GM18499 (cell line): ENCODE results near the gene TSC22D3.
"Not testable (repeated sequence)": the region's sequence is repeated elsewhere in the genome, so short reads cannot be mapped to it uniquely, and the experiment has no call there.

Experiments
- ATAC-seq: cut with Tn5 transposase; IDR thresholded peaks from one replicate; pipeline ENCODE4 v1.9.1; 2021; ENCODE audit warnings: moderate number of reproducible peaks; ENCODE audit not compliant: insufficient read depth, unreplicated experiment

TSC22D3 gene

DNA sequence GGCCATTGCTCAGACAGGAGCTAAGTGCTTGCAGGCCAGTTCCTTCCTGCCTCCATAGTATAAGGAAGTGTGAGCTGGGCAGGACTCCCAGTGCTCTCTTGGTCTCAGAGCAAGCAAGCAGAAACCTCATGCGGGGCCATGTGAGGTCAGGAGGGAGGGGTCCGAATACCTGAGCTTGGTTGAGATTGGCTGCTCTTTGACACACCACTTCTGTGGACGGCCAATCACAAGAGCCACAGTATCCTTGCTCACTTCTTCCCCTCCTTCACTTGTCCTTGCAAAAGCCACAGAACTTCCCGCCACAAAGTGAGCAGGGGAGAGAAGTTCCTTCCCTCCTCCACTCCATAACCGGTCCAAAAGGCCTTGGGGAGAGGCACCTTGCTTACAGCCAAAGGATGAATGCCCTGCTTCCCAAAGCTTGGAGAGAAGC is 90.6 kb downstream of the TSC22D3 start:
- ATAC-seq, result no peak

DNA sequence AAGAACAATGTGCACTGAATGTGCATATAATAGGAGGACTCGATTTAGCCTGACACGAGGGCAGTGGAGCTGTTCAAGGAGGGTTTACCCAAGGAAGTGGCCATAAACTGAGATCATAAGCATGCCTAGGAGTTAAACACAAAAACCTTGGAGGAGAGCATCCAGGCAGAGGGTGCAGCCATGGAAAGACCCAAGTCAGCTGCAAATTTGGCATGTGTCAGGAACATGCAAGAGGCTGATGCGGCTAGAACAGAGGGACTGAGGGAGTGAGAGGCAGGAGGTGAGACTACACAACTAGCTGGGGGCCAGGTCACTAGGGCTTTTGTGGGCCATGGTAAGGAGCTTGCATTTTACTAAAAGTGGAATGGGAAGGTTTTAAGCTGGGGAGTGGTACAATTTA is 91.7 kb downstream of the TSC22D3 start:
- ATAC-seq, result no peak

GRCh38 chrX:107683124-107683895 is 92.3 kb downstream of the TSC22D3 start:
- ATAC-seq, result no peak

DNA sequence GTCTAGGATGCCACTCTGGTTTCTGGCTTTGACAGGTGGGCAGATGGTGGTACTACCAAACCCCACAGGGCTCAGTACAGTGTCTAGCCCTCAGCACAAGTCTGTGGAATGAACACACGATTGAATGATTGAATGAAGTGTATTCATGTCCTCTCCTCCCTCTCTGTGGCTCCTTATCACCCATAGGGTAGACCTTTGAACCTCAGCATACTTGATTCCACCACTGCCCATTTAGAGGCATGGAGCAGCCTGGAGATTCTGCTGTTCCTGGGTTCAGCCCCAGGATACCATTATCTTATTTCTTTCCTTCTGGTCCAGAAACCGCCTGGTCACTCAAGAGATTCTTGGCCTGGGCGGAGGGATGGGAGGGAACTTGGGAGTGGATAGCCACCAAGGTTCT is 93.3 kb downstream of the TSC22D3 start:
- no peak for ATAC-seq

DNA sequence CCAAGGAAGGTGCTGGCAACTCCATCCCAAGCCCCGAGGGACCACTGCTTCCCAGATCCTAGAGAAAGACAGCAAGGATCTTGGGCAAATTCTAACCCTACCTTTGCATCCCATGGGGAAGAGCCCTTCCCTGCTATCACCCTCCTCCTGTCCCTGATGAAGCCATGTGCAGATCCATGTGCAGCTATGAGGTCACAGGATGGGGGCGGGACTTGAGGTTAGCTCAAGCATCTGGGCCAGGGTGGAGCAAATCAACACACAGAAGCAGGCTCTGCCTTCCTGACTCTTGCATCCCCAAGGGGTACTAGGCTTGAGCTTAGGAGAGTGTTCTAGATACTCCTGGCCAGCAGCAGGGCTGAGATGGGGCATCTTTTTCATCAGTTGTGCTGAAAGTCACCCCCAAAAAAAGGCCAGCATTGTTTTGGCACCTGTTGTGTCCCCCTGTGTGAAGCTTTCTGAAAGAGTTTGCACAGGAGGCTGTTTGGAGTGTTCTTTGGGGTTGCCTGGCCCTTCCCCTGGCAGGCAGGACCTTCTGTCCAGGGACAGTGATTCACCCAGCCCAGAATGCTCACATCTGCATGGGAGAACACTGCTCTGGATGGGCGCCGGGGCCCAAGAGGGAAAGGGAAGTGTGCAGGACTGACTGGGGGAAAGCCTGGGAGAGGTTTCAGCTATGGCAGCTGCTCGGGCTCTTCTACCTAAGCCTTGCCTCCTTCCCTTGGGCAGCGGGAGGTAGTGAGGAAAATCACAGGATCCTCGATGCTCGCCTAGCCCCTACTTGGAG is 96.4 kb downstream of the TSC22D3 start:
- no peak for ATAC-seq

DNA sequence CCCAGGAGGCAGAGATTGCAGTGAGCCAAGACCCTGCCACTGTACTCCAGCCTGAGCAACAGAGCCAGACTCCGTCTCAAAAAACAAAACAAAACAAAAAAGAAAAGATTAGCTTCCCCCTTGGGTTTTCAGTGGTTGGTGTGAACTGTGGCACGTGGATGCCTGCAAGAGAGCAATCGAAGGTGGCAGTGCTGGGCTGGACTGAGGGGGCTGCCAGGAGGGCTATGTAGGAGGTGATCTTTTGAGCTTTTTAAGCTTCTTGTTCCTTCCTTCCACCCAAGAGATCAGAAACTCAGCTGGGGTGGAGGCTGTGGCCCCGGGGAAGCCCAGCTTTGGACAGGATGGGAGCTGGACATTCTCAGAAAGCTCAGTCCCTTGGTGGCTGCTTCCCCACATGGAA is 97.7 kb downstream of the TSC22D3 start:
- ATAC-seq, result no peak

- ATAC-seq, result no peak
These were observed 98.1 kb downstream of the TSC22D3 start for GRCh38 chrX:107677501-107677901.

DNA sequence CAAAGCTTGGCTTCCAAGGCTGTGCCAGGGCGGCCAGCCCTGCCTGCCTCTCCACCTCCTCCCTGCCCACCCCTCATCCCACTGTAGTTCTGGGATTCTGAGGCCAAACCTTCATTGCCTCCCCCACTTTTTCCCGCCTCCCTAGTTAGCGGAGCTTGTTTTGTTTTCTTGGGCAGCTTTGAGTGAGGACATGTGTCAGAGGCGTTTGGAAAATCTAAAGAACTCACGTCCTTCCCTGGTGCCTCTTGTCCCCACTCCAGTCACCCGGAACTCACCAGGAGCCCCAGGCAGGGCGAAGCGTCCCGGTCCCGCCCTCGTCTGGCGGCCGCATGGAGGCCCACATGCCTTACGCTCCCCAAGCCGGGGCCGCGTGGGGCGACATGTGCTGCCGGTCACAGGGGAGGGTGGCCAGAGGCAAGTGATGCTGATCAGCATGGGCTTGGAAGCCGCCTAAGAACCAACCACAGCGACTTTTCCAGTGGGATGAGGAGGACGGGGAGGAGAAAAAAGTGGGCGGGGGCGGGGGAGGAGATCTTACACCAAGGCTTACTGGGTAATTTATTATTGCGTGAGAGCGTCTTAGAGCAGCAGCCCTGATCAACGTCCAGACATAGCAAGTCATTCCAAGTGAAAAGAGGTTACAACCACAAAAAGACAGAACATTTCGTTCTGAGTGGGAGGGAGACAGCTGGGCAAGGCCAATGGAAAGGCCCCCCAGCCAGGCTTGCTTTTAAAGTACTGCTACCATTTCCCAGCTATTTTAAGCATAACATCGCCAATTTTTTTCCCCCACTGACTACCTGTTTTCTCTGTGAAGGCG is 98.8 kb downstream of the TSC22D3 start:
- no peak for ATAC-seq

- ATAC-seq, result no peak
These were observed 99.6 kb downstream of the TSC22D3 start for GRCh38 chrX:107675823-107676555.

- ATAC-seq, result no peak
These were observed 100.3 kb downstream of the TSC22D3 start for GRCh38 chrX:107675365-107675654.

DNA sequence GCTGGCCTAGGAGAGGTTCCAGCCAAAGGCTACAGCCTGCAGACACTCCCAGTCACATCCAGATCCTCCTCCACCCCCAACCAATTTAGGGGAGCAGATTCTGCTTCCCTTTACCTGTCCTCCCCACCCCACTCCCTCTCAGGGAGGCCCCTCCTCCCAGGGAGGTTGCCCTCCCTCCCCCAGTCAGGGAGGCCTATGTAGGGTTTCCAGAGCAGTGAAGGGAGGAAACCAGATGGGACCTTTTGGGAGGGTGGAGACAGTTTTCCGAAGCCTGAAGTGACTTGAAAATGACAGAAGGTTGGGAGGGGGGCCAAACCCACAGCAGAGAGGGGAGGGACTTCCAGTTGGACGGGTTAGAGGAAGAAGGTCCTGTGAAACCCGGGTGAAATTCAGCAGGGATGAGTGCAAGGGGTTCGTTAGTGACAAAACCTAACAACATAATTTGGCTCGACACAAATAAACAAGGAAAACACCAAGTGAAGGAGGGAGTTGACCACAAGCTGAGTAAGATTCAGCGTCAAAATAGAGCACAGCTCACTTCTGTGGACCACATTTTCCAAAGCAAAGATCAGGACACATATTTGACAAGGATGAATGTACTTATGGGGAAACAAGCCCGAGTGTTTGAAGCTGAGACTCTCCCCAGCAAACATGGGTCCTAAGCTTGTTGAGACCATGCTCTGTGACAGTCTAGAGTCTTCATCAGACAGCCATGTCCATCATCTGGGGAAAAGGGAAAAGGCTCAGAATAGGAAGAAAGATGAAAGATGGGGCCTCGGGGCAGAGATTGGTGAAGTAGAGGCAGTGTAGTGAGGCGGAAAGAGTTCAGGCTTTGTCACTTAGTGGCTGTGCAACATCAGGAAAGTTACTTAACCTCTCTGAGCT is 100.9 kb downstream of the TSC22D3 start:
- peak; percentile 6 for ATAC-seq

- peak; percentile 88 for ATAC-seq
These were observed 101.6 kb downstream of the TSC22D3 start for GRCh38 chrX:107673933-107674479.

DNA sequence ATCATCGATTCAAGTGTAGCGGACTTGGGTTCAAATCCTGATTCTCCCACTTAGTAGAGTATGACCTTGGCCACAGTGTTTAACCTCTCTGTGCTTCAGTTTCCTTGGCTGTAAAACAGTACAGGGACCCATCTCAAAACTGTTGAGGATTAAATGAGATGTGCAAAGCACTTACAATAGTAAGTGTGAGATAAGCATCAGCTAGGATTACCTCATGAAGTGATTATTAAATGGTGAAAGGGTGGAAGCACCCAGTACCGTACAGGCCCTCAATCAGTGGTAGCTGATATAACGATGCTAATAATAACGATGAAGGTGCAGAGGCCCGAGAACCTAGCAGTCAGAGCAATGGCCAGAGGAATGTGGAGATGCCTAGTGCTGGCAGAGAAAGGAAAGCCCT is 102.2 kb downstream of the TSC22D3 start:
- no peak for ATAC-seq

DNA sequence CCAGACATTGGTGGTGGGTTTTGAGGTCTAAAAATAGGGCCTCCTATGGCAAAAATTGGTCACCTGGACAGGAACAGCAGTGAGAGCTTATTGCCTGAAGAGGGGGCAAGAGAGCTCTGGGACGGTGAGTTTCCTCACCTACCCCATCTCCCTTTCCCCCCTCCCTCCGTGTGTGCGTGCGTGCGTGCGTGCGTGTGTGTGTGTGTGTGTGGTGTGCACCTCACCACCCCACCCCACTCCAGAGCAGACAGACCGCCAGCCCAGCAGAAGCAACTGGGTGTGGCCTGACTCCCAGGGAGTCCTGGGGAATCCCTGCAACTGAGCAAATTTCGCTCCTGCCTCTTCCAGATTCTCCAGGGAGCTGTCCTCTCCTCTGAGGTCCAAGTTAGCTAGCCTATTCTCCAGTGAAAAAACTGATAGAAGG is 102.6 kb downstream of the TSC22D3 start:
- ATAC-seq, result no peak

GRCh38 chrX:107671256-107671655 is 104.3 kb downstream of the TSC22D3 start:
- ATAC-seq, result not testable (repeated sequence)

GRCh38 chrX:107669885-107670628 is 105.5 kb downstream of the TSC22D3 start:
- no peak for ATAC-seq

GRCh38 chrX:107669261-107669660 is 106.3 kb downstream of the TSC22D3 start:
- ATAC-seq, result no peak

- not testable (repeated sequence) for ATAC-seq
These were observed 106.9 kb downstream of the TSC22D3 start for GRCh38 chrX:107668710-107669109.
